ENCODE data around the gene SVOP.

DNA sequence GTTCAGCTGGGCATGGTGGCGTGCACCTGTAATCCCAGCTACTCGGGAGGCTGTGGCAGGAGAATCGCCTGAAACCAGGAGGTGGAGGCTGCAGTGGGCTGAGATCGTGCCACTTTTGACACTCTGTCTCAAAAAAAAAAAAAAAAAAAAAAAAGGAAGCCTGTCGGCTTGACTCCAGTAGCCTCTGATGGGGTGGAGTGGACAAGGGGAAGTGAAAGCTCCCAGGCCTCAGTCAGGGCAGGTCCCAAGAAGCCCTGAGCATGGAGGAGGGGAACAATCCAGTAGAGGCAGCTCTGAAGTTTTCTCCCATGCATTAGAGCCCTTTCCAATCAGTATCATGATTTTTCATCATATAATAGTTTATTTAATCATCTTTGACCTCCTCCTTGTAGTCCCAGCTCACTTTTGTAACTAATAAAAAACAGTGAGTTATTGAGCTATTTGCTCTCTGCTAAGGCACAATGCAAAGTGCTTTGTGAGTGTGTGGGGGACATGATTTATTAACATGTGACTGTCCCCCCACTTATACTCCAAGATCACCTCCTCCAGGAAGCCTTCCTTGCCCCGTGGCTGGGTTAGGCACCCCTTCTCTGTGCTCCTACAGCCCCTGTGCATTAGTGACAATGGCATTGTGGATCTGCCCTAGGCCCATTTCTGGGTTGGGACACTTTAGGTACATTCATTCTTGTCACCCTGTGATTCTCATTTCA, 158.8 kb downstream of the SVOP start:
- TF ChIP-seq, protein P1, sequence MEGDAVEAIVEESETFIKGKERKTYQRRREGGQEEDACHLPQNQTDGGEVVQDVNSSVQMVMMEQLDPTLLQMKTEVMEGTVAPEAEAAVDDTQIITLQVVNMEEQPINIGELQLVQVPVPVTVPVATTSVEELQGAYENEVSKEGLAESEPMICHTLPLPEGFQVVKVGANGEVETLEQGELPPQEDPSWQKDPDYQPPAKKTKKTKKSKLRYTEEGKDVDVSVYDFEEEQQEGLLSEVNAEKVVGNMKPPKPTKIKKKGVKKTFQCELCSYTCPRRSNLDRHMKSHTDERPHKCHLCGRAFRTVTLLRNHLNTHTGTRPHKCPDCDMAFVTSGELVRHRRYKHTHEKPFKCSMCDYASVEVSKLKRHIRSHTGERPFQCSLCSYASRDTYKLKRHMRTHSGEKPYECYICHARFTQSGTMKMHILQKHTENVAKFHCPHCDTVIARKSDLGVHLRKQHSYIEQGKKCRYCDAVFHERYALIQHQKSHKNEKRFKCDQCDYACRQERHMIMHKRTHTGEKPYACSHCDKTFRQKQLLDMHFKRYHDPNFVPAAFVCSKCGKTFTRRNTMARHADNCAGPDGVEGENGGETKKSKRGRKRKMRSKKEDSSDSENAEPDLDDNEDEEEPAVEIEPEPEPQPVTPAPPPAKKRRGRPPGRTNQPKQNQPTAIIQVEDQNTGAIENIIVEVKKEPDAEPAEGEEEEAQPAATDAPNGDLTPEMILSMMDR (IDR thresholded peaks at IDR 0.05): no peak
- TF ChIP-seq POLR2A (IDR thresholded peaks at IDR 0.05) (no peak), EP300 (IDR thresholded peaks at IDR 0.05) (no peak)

Data from tibial nerve (tissue), 4 donors.